Mesenchymal stem cell (in vitro differentiated cells and primary cell): Measurements from ENCODE around the gene IGF2.

Experiments used
- DNase-seq: peaks from one replicate; pipeline ENCODE4 v3.0.0-alpha.2; 2013
- H2AFZ ChIP-seq: one replicate; pipeline ENCODE4 v1.6.1; 2013; ENCODE audit warnings: low read depth, mild to moderate bottlenecking, control low read depth, inconsistent platforms, low read length, moderate library complexity
- H2AK5ac ChIP-seq: 2 replicates; pipeline ENCODE4 v1.6.1; 2013; ENCODE audit warnings: low read length, moderate library complexity, mild to moderate bottlenecking, inconsistent platforms; ENCODE audit not compliant: severe bottlenecking
- H2BK120ac ChIP-seq: one replicate; pipeline ENCODE4 v1.6.1; 2013; ENCODE audit warnings: low read depth, mild to moderate bottlenecking, inconsistent platforms, low read length, moderate library complexity
- H2BK12ac ChIP-seq, 2 experiments: one replicate each; pipeline ENCODE4 v1.6.1; 2013; ENCODE audit warnings: inconsistent platforms in 2 of 2, low read length in 2 of 2, mild to moderate bottlenecking in 2 of 2, moderate library complexity in 2 of 2, control low read depth in 1 of 2
- H2BK15ac ChIP-seq: one replicate; pipeline ENCODE4 v1.6.1; 2013; ENCODE audit warnings: mild to moderate bottlenecking, low read depth, inconsistent platforms; ENCODE audit not compliant: poor library complexity, severe bottlenecking
- H2BK5ac ChIP-seq: 2 replicates; pipeline ENCODE4 v1.6.1; 2013; ENCODE audit warnings: low read depth, mild to moderate bottlenecking, low read length, control low read depth, inconsistent platforms; ENCODE audit not compliant: poor library complexity, severe bottlenecking
- H3K14ac ChIP-seq, 2 experiments: one replicate each; pipeline ENCODE4 v1.6.1; 2013; ENCODE audit warnings: inconsistent platforms in 2 of 2, low read length in 2 of 2, control low read depth in 1 of 2, mild to moderate bottlenecking in 1 of 2, moderate library complexity in 1 of 2
- H3K18ac ChIP-seq, 2 experiments: one replicate each; pipeline ENCODE4 v1.6.1; 2013; ENCODE audit warnings: inconsistent platforms in 2 of 2, low read length in 2 of 2, control low read depth in 1 of 2, low read depth in 1 of 2, mild to moderate bottlenecking in 1 of 2
- H3K23ac ChIP-seq, 2 experiments: one replicate each; pipeline ENCODE4 v1.6.1; 2013; ENCODE audit warnings: inconsistent platforms in 2 of 2, low read length in 2 of 2, mild to moderate bottlenecking in 2 of 2, moderate library complexity in 2 of 2, control low read depth in 1 of 2
- H3K27ac ChIP-seq: 2 replicates; pipeline ENCODE4 v1.5.1; 2013; ENCODE audit warnings: mild to moderate bottlenecking, moderate library complexity, low read length, control low read depth, inconsistent platforms; ENCODE audit not compliant: poor library complexity, severe bottlenecking
- H3K27me3 ChIP-seq, 2 experiments: 2 replicates each; pipeline versions ENCODE4 v1.6.1 to v1.7.0; 2013; ENCODE audit warnings: low read length in 2 of 2, mild to moderate bottlenecking in 2 of 2, moderate library complexity in 2 of 2, control low read depth in 1 of 2, inconsistent platforms in 1 of 2; ENCODE audit not compliant: control insufficient read depth in 1 of 2, insufficient read depth in 1 of 2
- H3K36me3 ChIP-seq, 2 experiments: 2 replicates each; pipeline versions ENCODE4 v1.6.1 to v1.7.0; 2013; ENCODE audit warnings: low read length in 2 of 2, control low read depth in 1 of 2, inconsistent platforms in 1 of 2, low read depth in 1 of 2, mild to moderate bottlenecking in 1 of 2; ENCODE audit not compliant: insufficient read depth in 2 of 2, control insufficient read depth in 1 of 2
- H3K4ac ChIP-seq, 2 experiments: one replicate each; pipeline ENCODE4 v1.6.1; 2013; ENCODE audit warnings: inconsistent platforms in 2 of 2, low read length in 2 of 2, mild to moderate bottlenecking in 2 of 2, moderate library complexity in 2 of 2, control low read depth in 1 of 2, low read depth in 1 of 2
- H3K4me1 ChIP-seq: 2 replicates; pipeline ENCODE4 v1.6.1; 2013; ENCODE audit warnings: low read depth, low read length, control low read depth; ENCODE audit not compliant: control insufficient read depth, insufficient read depth
- H3K4me2 ChIP-seq: 2 replicates; pipeline ENCODE4 v1.6.1; 2013; ENCODE audit warnings: low read length, mild to moderate bottlenecking, inconsistent platforms; ENCODE audit not compliant: poor library complexity, severe bottlenecking
- H3K4me3 ChIP-seq, 2 experiments: 2 replicates each; pipeline versions ENCODE4 v1.5.1 to v1.7.0; 2013; ENCODE audit warnings: low read length in 2 of 2, mild to moderate bottlenecking in 2 of 2, control low read depth in 1 of 2, low read depth in 1 of 2; ENCODE audit not compliant: insufficient read depth in 1 of 2
- H3K79me1 ChIP-seq: replicated peaks from 2 replicates; pipeline ENCODE4 v1.6.1; 2013; ENCODE audit warnings: mild to moderate bottlenecking, control low read depth, low read length, inconsistent platforms; ENCODE audit not compliant: poor library complexity, severe bottlenecking
- H3K9ac ChIP-seq: 2 replicates; pipeline ENCODE4 v1.7.0; 2013; ENCODE audit warnings: mild to moderate bottlenecking, low read length, moderate library complexity
- H3K9me3 ChIP-seq: 2 replicates; pipeline ENCODE4 v1.7.0; 2013; ENCODE audit warnings: mild to moderate bottlenecking, low read length; ENCODE audit not compliant: control insufficient read depth
- H4K8ac ChIP-seq: one replicate; pipeline ENCODE4 v1.6.1; 2013; ENCODE audit warnings: inconsistent platforms, mild to moderate bottlenecking, low read length, moderate library complexity
- H4K91ac ChIP-seq: one replicate; pipeline ENCODE4 v1.6.1; 2013; ENCODE audit warnings: mild to moderate bottlenecking, low read length, inconsistent platforms
- WGBS: methylation state at CpG from one replicate; pipeline ENCODE4 v1.1.7; 2013; ENCODE audit warnings: mixed read lengths; 5-methylcytosine and 5-hydroxymethylcytosine counted together

IGF2 gene

DNA sequence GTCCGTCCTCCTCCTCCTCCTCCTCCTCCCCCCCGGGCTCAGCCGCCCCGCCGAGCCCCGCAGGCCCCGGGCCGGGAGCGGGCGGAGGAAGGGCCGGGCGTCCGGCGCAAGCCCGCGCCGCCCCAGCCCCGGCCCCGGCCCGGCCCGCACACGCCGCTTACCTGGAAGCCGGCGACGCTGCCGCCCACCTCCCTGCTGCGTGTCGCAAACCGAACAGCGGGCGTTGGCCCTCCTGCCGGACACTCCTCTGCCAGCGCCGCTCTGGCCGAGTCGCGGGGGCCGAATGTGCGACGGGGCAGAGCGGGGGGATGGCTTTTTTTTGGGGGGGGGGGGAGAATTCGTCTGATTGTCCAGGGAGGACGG is 1.1 kb downstream of the IGF2 start:
- H3K14ac ChIP-seq, result no peak overlapping the region
- H2BK5ac ChIP-seq, result peak overlapping the region; percentile 69
- no peak overlapping the region for H4K91ac ChIP-seq
- no peak overlapping the region for H2AFZ ChIP-seq
- peak overlapping the region; percentile 12 for H2BK15ac ChIP-seq
- H3K36me3 ChIP-seq, result peaks cover 0 to 21% of the 10 kb centered on the region in 2 experiments
- no peak overlapping the region for H3K9ac ChIP-seq
- peak overlapping the region in 1 of 2 experiments; percentile 81 for H3K4ac ChIP-seq
- WGBS, result 2% methylated on average over 16 of the region's 44 CpGs
- no peak overlapping the region for H3K27ac ChIP-seq
- peaks cover 49% of the 10 kb centered on the region for H3K4me1 ChIP-seq
- H3K9me3 ChIP-seq, result no peaks in the 10 kb centered on the region
- DNase-seq, result no peak
- H2BK120ac ChIP-seq, result peak overlapping the region; percentile 37
- peaks cover 9% of the 10 kb centered on the region for H3K79me1 ChIP-seq
- peak overlapping the region; percentile 76 for H4K8ac ChIP-seq
- no peak overlapping the region for H2AK5ac ChIP-seq
- H3K27me3 ChIP-seq, result peaks cover 29 to 80% of the 10 kb centered on the region in 2 experiments
- no peak overlapping the region for H2BK12ac ChIP-seq
- H3K18ac ChIP-seq, result peak overlapping the region; percentile 45 to 89
- peak overlapping the region in 1 of 2 experiments; percentile 47 for H3K23ac ChIP-seq
- peak overlapping the region; percentile 88 for H3K4me2 ChIP-seq
- peak overlapping the region in 1 of 2 experiments; percentile 63 for H3K4me3 ChIP-seq

DNA sequence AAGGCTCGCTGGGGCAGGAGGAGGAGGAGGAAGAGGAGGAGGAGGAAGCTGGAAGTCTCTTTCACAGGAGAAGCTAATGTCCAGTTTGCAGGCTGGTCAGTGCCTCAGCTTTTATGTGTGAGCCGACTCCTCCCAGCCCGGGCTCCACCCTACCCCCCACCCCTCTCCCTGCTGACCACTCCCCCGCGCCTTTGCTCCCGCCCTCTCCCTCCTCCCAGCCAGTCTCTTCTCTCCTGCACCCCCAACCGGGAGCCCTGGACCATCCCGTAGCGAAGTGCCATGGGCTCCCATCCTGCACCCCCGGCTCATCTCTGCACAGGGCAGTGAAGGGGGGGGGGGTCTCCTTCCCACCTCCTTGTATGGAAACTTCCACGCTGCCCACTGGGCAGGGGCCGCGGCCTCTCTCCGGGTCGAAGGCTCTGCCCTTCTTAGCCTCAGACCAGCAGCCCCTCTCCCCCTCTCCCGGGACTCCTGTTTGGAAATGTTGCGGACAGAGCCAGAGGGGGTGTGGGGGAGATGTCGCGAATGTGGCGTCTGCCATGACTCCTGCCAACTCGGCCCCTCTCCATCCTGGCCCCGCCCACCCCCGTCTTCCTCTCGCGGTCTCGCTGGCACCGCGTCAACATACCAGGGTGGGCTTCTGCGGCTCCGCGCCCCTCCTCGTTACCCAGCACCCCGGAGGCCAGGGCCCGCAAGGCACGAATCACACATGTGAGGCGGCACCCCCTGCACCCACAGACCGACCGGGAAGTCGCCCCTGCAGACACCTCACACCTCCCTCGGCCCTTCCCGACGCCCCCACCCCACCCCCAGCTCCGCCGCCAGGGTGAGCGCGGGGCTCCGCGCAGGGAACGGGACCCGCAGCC is 1.8 kb downstream of the IGF2 start:
- Histone ChIP-seq H3K4me2 (peak overlapping the region; percentile 88), H2BK15ac (peak overlapping the region; percentile 70), H4K91ac (no peak overlapping the region), H3K14ac (no peak overlapping the region), H3K4me1 (peaks cover 47% of the 10 kb centered on the region), H2AFZ (peak overlapping the region; percentile 78), H2BK12ac (peak overlapping the region; percentile 35 to 87), H3K79me1 (peaks cover 9% of the 10 kb centered on the region), H3K4me3 (peak overlapping the region in 1 of 2 experiments; percentile 63), H2BK120ac (peak overlapping the region; percentile 37), H2BK5ac (no peak overlapping the region), H3K18ac (peak overlapping the region; percentile 45 to 89), H3K9me3 (no peaks in the 10 kb centered on the region), H3K9ac (no peak overlapping the region), H3K27me3 (peaks cover 23 to 79% of the 10 kb centered on the region in 2 experiments), H3K36me3 (peaks cover 0 to 26% of the 10 kb centered on the region in 2 experiments), H3K4ac (peak overlapping the region in 1 of 2 experiments; percentile 79), H3K23ac (peak overlapping the region in 1 of 2 experiments; percentile 47), H3K27ac (peak overlapping the region; percentile 73), H4K8ac (peak overlapping the region; percentile 73), H2AK5ac (no peak overlapping the region)
- DNase-seq, result peak; percentile 87
- 2% methylated on average over 17 of the region's 50 CpGs for WGBS

DNA sequence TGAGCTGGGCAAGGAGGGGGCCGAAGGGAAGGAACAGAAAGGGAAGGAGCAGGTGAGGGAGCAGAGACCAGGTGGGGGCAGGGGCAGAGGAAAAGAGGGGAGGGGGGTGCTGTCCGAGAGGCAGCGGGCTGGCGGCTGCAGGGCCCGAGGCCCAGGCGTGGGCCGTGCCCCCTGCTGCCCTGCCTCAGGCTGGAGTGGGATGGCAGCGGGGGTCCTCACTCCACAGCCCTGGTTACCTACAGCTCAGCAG is 2.3 kb downstream of the IGF2 start:
- Histone ChIP-seq H4K8ac (peak overlapping the region; percentile 73), H3K4ac (no peak overlapping the region), H3K4me3 (peak overlapping the region in 1 of 2 experiments; percentile 61), H4K91ac (no peak overlapping the region), H3K36me3 (peaks cover 0 to 28% of the 10 kb centered on the region in 2 experiments), H3K79me1 (peaks cover 9% of the 10 kb centered on the region), H2BK15ac (no peak overlapping the region), H2BK120ac (no peak overlapping the region), H2AK5ac (no peak overlapping the region), H2BK5ac (no peak overlapping the region), H3K9ac (no peak overlapping the region), H2BK12ac (no peak overlapping the region), H3K23ac (no peak overlapping the region), H3K4me1 (peaks cover 47% of the 10 kb centered on the region), H3K18ac (peak overlapping the region in 1 of 2 experiments; percentile 34), H3K14ac (peak overlapping the region in 1 of 2 experiments; percentile 90), H3K9me3 (no peaks in the 10 kb centered on the region), H3K27ac (no peak overlapping the region), H3K27me3 (peaks cover 18 to 81% of the 10 kb centered on the region in 2 experiments), H3K4me2 (peak overlapping the region; percentile 88), H2AFZ (no peak overlapping the region)
- 20% methylated on average over 7 of the region's 8 CpGs for WGBS
- DNase-seq, result no peak

DNA sequence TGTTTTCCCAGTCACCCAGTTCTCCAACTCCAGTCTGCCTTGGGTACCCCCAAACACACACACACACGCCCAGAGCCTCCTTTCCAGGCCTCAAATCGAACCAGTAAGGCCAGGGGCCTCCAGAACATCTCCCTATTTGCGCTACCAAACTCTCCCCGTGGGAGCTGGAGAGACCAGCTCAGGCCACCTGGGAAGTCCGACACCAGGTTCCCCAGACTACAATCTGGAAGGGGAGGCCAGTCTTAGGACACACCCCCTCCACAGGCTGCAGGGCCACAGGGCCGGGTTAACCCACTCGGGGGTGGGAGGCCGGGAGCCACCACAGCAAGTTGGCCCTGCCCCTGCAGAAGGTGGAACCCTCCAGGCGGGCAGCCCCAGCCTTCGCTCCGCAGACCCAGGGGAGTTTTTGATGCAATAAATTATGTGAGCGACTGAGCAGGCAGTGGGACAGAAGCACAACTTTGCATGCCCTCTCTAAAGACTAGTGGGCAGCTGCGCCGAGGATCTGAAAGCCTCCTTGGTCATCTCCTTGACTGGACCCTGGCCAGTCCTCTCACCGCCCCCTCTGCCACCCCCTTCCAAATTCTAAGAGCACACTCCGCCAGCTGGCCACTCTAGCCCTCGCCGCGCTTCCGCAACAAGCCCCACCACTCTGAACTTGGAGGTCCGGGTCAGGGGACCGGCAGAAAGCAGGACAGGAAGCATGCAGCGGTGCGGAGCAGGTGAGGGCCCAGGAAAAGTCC is 2.8 kb downstream of the IGF2 start:
- peaks cover 50% of the 10 kb centered on the region for H3K4me1 ChIP-seq
- peak overlapping the region; percentile 39 for H4K8ac ChIP-seq
- H3K4me3 ChIP-seq, result peak overlapping the region in 1 of 2 experiments; percentile 61
- H2AFZ ChIP-seq, result no peak overlapping the region
- no peak overlapping the region for H2BK5ac ChIP-seq
- no peaks in the 10 kb centered on the region for H3K9me3 ChIP-seq
- no peak overlapping the region for H2BK12ac ChIP-seq
- peaks cover 9% of the 10 kb centered on the region for H3K79me1 ChIP-seq
- H3K18ac ChIP-seq, result peak overlapping the region; percentile 22 to 34
- H3K36me3 ChIP-seq, result peaks cover 0 to 33% of the 10 kb centered on the region in 2 experiments
- peak overlapping the region in 1 of 2 experiments; percentile 15 for H3K23ac ChIP-seq
- H3K27me3 ChIP-seq, result peaks cover 13 to 81% of the 10 kb centered on the region in 2 experiments
- peak overlapping the region; percentile 88 for H3K4me2 ChIP-seq
- H3K14ac ChIP-seq, result peak overlapping the region in 1 of 2 experiments; percentile 90
- H3K9ac ChIP-seq, result no peak overlapping the region
- H4K91ac ChIP-seq, result no peak overlapping the region
- no peak overlapping the region for H2AK5ac ChIP-seq
- no peak for DNase-seq
- 44% methylated on average over 23 of the region's 24 CpGs for whole genome bisulfite sequencing
- no peak overlapping the region for H2BK120ac ChIP-seq
- no peak overlapping the region for H3K27ac ChIP-seq
- no peak overlapping the region for H3K4ac ChIP-seq
- no peak overlapping the region for H2BK15ac ChIP-seq
